Gastroesophageal sphincter (tissue), 4 donors: ENCODE results near the gene CDK14. TPM values are rescaled to one million over a fixed set of nuclear protein-coding genes. Genes with fewer than 3 reads are reported as not detected.

ENCODE experiments used
- ATAC-seq: fragments of 150-250 bp; one replicate; pipeline ENCODE4 v1.9.1; 2016; ENCODE audit warnings: mild to moderate bottlenecking, moderate library complexity
- H3K27ac ChIP-seq, 4 donors: fragments of 200-600 bp; sonication (generic) in 3 of 4; 1 replicate in 3 of 4; 2 replicates in 1 of 4; pipeline ENCODE4 v1.5.1; 2016 to 2019
- H3K27me3 ChIP-seq: fragments of 200-600 bp; sonication (generic); one replicate; pipeline ENCODE4 v1.5.1; 2019
- H3K36me3 ChIP-seq, 2 donors: fragments of 200-600 bp; sonication (generic); one replicate each; pipeline ENCODE4 v1.5.1; 2019; ENCODE audit warnings: control low read depth in 1 of 2
- H3K4me1 ChIP-seq, 3 donors: fragments of 200-600 bp; sonication (generic); 1 replicate in 2 of 3; 2 replicates in 1 of 3; pipeline ENCODE4 v1.5.1; 2016 to 2019; ENCODE audit warnings: control low read depth in 2 of 3
- H3K4me3 ChIP-seq, 2 donors: fragments of 200-600 bp; sonication (generic); one replicate each; pipeline ENCODE4 v1.5.1; 2019; ENCODE audit warnings: mild to moderate bottlenecking in 1 of 2, moderate library complexity in 1 of 2
- H3K9me3 ChIP-seq, 3 donors: fragments of 200-600 bp; sonication (generic); one replicate each; pipeline ENCODE4 v1.5.1; 2017 to 2019; ENCODE audit warnings: control low read depth in 2 of 3
- EP300 ChIP-seq: sonication (generic); formaldehyde crosslinking; IDR thresholded peaks from one replicate; pipeline ENCODE4 v1.6.1; 2017; ENCODE audit warnings: antibody characterized with exemption, mild to moderate bottlenecking
- POLR2A ChIP-seq, 2 donors: fragments of 450-650 bp; IDR thresholded peaks; one replicate each; pipeline ENCODE4 v1.6.1; 2017; ENCODE audit warnings: antibody characterized with exemption in 2 of 2, mild to moderate bottlenecking in 2 of 2, moderate library complexity in 1 of 2
- POLR2AphosphoS5 ChIP-seq: sonication (generic); formaldehyde crosslinking; IDR thresholded peaks from one replicate; pipeline ENCODE4 v1.6.1; 2017; ENCODE audit warnings: antibody characterized with exemption
- WGBS, 2 donors: methylation state at CpG; one replicate each; pipeline ENCODE4 v1.1.5; 2018; ENCODE audit warnings: low coverage in 1 of 2; 5-methylcytosine and 5-hydroxymethylcytosine counted together
- total RNA-seq, 4 donors: library from RNA; depleted of rRNA; stranded (reverse); fragments of >200 nt; gene quantifications; one replicate each; pipeline ENCODE4 v1.1.0, GENCODE V29; 2016
- TF ChIP-seq, protein P1 (sequence below), 4 experiments: fragments of 200-600 bp in 2 of 4; fragments of 450-650 bp in 2 of 4; sonication (generic) in 1 of 4; IDR thresholded peaks; one replicate each; pipeline ENCODE4 v1.5.1; 2017 to 2019; ENCODE audit warnings: antibody characterized with exemption in 4 of 4, mild to moderate bottlenecking in 2 of 4, moderate library complexity in 2 of 4

CDK14 gene
- total RNA-seq, 4 donors from 2014 or later = 14.8 to 28.7 (median 18.4) TPM

DNA sequence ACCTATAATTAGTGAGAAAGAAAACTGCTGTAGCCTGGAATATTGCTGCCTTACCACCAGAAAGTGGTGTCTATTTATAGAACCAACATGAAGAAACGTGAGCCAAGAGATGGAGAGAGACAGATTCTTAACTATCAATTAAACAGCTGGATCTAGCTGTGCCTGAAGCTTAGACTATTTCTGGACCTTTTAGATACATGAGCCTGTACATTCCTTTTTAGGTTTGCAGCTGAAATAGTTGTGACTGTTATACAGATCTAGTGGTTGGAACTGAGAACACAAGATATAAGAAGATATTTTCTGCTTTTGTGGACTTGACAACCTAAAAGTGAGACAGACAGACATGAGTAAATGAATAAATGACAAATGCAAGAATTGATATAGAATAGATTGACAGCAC lies 73.4 kb downstream of the CDK14 start:
- no peak overlapping the region for H3K27ac ChIP-seq
- H3K36me3 ChIP-seq = no peaks in the 10 kb centered on the region
- no peak for ATAC-seq
- H3K4me1 ChIP-seq = peaks cover 0 to 7% (median 0%) of the 10 kb centered on the region in 3 donors
- TF ChIP-seq, protein P1, sequence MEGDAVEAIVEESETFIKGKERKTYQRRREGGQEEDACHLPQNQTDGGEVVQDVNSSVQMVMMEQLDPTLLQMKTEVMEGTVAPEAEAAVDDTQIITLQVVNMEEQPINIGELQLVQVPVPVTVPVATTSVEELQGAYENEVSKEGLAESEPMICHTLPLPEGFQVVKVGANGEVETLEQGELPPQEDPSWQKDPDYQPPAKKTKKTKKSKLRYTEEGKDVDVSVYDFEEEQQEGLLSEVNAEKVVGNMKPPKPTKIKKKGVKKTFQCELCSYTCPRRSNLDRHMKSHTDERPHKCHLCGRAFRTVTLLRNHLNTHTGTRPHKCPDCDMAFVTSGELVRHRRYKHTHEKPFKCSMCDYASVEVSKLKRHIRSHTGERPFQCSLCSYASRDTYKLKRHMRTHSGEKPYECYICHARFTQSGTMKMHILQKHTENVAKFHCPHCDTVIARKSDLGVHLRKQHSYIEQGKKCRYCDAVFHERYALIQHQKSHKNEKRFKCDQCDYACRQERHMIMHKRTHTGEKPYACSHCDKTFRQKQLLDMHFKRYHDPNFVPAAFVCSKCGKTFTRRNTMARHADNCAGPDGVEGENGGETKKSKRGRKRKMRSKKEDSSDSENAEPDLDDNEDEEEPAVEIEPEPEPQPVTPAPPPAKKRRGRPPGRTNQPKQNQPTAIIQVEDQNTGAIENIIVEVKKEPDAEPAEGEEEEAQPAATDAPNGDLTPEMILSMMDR (IDR thresholded peaks at IDR 0.05) = no peak
- TF ChIP-seq EP300 = no peak
- no peak for TF ChIP-seq POLR2AphosphoS5
- no peak for TF ChIP-seq POLR2A (IDR thresholded peaks at IDR 0.05)
- H3K4me3 ChIP-seq = no peak overlapping the region
- WGBS, 2 donors = 20 to 40% methylated on average over 1 of the region's 1 CpG
- H3K9me3 ChIP-seq = no peaks in the 10 kb centered on the region
- no peaks in the 10 kb centered on the region for H3K27me3 ChIP-seq

DNA sequence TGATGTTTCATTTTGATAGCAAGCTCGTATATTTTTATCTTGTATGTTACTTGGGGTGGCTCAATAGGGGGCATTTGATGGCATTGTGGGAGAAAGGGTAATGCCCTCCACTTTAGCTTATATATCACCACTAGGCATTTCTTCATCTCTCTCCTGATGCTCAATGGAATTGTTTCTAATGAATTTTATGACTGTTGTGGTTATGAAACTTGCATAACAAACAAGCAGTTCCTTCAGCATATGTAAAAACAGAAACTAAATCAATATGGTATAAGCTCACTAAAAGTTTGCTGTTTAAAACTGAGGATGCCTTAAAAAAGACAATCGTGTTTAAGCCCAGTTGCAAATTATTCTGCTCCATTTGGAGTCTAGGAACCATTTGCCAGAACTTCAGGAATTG lies 75.5 kb downstream of the CDK14 start:
- no peaks in the 10 kb centered on the region for H3K9me3 ChIP-seq
- H3K4me1 ChIP-seq = no peaks in the 10 kb centered on the region
- H3K36me3 ChIP-seq = no peaks in the 10 kb centered on the region
- no peak for TF ChIP-seq EP300
- TF ChIP-seq, protein P1 (IDR thresholded peaks at IDR 0.05) = no peak
- no peak for TF ChIP-seq POLR2AphosphoS5
- TF ChIP-seq POLR2A (IDR thresholded peaks at IDR 0.05) = no peak
- no peak for ATAC-seq
- WGBS, 2 donors = 88 to 92% methylated on average over 2 of the region's 2 CpGs
- H3K27me3 ChIP-seq = no peaks in the 10 kb centered on the region
- no peak overlapping the region for H3K27ac ChIP-seq
- no peak overlapping the region for H3K4me3 ChIP-seq

DNA sequence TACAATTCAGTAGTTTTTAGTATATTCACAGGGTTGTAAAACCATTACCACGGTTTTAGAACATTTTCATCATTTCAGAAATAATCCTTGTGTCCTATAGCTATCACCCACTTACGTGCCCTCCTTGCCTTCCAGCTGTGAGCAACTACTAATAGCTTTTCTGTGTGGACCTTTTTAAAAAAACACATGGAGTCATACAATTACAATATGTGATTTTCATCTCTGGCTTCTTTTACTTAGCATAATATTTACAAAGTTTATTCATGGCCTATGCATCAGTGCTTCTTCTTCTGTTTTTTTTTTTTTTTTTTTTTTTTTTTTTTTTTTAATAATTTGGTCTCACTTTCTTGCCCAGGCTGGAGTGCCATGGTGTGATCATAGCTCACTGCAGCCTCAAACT lies 76.1 kb downstream of the CDK14 start:
- Histone ChIP-seq H3K27me3 (no peaks in the 10 kb centered on the region), H3K27ac (no peak overlapping the region), H3K4me3 (no peak overlapping the region), H3K9me3 (no peaks in the 10 kb centered on the region), H3K4me1 (peaks cover 0 to 6% (median 0%) of the 10 kb centered on the region in 3 donors), H3K36me3 (no peaks in the 10 kb centered on the region)
- ATAC-seq = no peak
- TF ChIP-seq POLR2AphosphoS5 = no peak
- no peak for TF ChIP-seq POLR2A (IDR thresholded peaks at IDR 0.05)
- TF ChIP-seq, protein P1 (IDR thresholded peaks at IDR 0.05) = no peak
- TF ChIP-seq EP300 = no peak
- 86 to 95% methylated on average over 2 of the region's 2 CpGs for WGBS, 2 donors

DNA sequence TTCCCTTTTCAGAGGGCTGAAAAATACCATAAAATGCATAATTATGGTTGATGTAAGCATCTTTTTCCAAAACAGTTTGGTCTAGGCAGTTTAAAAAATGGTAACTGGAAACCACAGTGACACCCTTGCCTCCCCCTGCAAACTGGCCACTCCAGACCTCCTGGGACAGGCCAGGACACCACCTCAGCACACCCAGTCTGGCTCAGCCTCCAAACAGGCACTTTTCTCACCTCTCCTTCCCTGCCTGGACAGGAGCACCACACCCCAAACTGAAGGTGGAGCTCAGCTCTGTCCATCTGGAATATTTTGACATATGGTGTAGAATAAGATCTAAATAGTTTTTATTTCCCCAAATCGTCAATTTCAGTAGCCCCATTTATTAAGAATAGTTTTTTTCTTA lies 78.5 kb downstream of the CDK14 start:
- Histone ChIP-seq H3K4me3 (no peak overlapping the region), H3K27me3 (no peaks in the 10 kb centered on the region), H3K9me3 (no peaks in the 10 kb centered on the region), H3K4me1 (peaks cover 0 to 16% (median 0%) of the 10 kb centered on the region in 3 donors), H3K27ac (no peak overlapping the region), H3K36me3 (no peaks in the 10 kb centered on the region)
- WGBS, 2 donors = 62 to 71% methylated on average over 1 of the region's 1 CpG
- no peak for ATAC-seq
- TF ChIP-seq POLR2A (IDR thresholded peaks at IDR 0.05) (no peak), POLR2AphosphoS5 (no peak), EP300 (no peak)
- TF ChIP-seq, protein P1 (IDR thresholded peaks at IDR 0.05) = no peak

DNA sequence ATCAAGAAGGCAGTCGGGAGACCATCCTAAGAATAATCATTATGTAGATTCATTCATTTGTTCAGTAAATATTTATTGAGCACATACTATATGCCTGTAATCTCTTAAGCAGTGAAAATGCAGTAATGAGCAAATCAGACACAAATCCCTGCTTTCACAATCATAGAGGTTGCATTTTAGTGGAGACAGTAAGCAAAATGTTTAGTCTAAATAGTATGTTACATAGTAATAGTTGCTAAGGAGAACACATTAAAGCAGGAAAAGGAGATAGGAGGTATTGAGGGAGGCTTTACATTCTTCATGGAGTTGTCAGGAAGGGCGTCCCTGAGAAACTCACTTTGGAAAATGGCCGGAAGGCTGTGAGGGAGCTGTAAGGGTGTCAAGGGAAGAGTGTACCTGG lies 79.9 kb downstream of the CDK14 start:
- H3K4me3 ChIP-seq = no peak overlapping the region
- WGBS, 2 donors = 82 to 90% methylated on average over 1 to 3 of the region's 3 CpGs
- ATAC-seq = no peak
- H3K27me3 ChIP-seq = no peaks in the 10 kb centered on the region
- H3K4me1 ChIP-seq = peaks cover 0 to 16% (median 0%) of the 10 kb centered on the region in 3 donors
- no peak overlapping the region for H3K27ac ChIP-seq
- TF ChIP-seq, protein P1 (IDR thresholded peaks at IDR 0.05) = no peak
- TF ChIP-seq POLR2A (IDR thresholded peaks at IDR 0.05) (no peak), POLR2AphosphoS5 (no peak), EP300 (no peak)
- no peaks in the 10 kb centered on the region for H3K9me3 ChIP-seq
- H3K36me3 ChIP-seq = no peaks in the 10 kb centered on the region
